NCI-H524 treated with DMSO at 0.1 percent for 48 hours (cell line): ENCODE measurements around the gene ZMAT5.

Experiments used
- DNase-seq: peaks from one replicate; lab custom pipeline; 2025; lab: John Stamatoyannopoulos, UW

ZMAT5 gene

DNA sequence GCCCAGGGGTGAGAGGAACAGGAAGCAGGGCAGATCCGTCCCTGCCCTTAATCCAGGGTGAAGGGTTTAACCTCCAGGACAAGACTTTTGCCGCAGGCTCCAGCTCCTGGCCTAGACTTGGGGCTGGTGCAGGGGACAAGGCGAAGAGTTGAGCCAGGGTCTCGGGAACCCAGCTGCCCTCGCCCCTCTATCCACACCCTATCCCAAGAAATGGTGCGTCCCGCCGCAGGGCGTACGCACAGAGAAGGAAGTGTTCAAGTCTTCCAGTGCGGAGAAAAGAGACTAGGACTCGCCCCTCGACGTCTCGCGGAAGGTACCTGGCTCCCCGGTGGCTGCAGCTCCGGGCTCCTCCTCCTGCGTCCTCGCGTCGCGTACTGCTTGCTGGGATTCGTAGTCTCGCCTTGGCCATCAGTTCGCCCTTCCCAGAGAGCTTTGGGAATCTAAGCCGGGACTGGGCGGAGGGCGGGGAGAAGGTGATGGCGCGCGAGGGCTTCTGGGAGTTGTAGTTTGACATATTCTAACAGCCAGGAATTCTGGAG, at the start of gene ZMAT5:
ZMAT5 (minus strand) TSS at position 376 of the 539 bp plus-strand sequence. CDS start 18,463 bp downstream, outside the sequence.
- DNase-seq, result peak; percentile 82

DNA sequence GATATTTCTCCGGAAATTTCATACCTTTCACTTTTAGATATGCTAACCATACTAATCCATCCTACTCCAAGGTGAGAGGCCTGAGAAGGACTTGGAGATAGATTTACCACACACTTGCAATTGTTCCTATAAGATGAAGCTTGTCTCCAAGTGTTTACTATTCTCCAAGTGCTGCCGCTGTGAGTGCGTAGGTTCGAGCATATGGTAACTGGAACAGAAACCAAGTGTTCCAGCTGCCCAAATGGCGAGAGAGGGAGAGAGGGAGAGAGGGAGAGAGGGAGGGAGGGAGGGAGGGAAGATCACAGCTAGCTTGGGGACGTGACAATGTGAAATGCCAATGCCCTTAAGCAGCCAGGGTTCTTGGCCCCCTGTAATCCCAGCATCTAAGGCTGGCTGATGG, 49.7 kb upstream of the ZMAT5 start:
- DNase-seq, result peak; percentile 36

DNA sequence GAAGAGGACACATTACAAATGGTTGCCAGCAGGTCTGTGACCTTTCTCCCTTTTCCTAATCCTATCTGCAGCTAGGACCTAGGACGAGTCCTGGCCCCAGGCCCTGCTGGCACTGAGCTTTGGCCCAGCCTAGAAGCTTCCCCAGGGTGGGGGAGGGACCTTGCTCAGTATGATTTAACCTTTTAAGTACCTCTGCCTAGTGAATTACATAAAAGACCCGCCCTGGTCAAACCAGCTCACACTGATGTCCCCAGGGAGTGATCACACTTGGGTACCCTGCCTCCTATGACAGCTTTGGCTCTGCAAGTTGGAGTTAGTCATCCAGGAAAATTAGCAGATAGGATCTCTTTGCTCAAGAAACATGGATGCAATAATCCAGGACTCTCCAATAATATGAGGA, 49.3 kb upstream of the ZMAT5 start:
- DNase-seq, result no peak

- no peak for DNase-seq
Measured at GRCh38 chr22:29815580-29815979, 48.8 kb upstream of the ZMAT5 start.

- DNase-seq, result no peak
Measured at GRCh38 chr22:29814003-29814402, 47.2 kb upstream of the ZMAT5 start.

DNA sequence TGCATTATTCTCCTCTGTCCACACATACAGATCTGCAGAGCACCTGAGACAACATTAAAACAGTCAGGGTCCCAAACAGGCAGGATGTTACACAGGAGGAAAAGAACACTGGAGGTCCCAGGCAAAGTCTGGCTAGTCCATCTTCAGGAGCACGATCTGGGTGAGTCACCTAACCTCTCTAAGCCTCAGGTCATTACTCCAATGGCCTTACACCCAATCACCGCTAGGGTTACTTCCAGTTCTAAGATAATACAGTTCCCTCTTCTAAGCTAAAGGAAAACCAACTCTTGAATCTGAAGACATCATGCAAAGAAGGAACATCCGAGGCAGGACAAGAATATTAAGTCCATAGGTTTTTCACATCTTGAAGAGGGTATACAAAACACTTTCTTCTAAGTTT, 46.8 kb upstream of the ZMAT5 start:
- no peak for DNase-seq

DNA sequence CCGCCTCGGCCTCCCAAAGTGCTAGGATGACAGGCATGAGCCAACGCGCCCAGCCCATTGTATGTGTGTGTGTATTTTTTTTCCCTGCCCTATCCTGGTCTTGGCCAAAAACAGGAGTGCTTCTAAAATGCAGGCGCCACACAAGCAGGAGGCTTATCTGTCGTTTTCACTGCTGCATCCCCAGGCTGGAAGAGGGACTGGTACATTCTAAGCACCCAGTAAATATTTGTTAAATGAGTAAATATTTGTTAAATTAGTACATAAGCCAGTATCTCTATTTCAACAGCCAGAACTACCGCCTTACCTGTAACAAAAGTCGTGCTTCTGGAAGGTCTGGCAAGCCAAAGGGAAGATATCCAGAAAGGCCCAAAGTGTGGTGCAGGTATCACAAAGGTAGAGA, 46.3 kb upstream of the ZMAT5 start:
- no peak for DNase-seq

DNA sequence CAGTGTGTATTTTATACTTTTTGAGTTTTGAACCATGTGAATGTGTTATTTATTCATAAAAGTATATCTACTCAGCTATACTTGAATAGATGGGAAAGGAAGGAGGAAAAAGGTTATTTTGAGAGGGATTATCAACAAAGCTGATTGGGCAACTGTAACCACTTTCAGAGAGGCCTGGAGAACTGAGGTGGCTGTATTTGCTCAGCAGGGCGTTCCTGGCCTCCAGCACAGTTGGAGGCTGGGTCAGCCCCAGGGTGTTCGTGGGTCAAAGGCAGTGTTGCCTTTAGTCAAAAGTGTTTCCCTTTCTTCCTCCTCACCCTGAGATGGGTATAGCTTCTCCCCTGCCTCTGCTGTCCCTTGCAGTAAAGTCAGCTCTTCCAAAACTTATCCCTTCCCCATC, 44.6 kb upstream of the ZMAT5 start:
- DNase-seq, result no peak

GRCh38 chr22:29810216-29810615, 43.4 kb upstream of the ZMAT5 start:
- no peak for DNase-seq

GRCh38 chr22:29806196-29806595, 39.4 kb upstream of the ZMAT5 start:
- no peak for DNase-seq

- DNase-seq, result no peak
Measured at GRCh38 chr22:29804985-29805384, 38.2 kb upstream of the ZMAT5 start.

DNA sequence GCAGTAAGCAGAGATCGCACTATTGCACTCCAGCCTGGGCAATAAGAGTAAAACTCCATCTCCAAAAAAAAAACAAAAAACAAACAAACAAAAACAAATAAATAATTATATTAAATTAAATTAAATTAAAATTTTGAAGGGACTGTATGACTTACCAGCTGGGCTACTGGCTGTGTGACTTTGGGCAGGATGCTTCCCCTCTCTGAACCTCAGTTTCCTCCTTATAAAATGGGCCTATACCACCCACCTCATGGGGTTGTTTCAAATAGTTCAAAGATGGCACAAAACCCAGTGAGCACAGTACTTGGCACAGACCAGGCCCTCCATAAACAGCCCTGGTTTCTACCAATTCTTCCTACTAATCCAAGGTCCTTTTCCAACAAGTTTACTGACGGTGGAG, 36.4 kb upstream of the ZMAT5 start:
- no peak for DNase-seq

DNA sequence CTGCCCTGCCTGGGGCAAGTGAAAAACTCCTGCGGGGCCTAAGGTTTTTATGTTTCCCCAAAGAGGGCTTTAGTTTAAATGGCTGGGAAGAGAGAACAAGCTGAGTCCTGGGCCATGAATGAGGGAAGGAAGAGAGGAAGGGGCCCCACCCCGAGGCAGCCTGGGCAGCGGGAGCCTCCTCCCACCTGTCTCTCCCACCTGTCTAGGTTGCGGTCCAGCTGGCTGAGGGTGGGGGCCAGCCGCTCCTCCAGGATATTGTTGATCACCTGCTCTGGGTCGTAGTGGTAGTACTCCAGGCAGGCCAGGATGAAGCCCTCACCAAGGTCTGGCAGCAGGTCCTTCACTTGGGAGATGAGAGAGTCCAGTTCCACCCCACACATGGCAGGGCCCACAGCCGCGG, 35.0 kb upstream of the ZMAT5 start:
- no peak for DNase-seq

- no peak for DNase-seq
Measured at GRCh38 chr22:29801153-29801552, 34.3 kb upstream of the ZMAT5 start.

DNA sequence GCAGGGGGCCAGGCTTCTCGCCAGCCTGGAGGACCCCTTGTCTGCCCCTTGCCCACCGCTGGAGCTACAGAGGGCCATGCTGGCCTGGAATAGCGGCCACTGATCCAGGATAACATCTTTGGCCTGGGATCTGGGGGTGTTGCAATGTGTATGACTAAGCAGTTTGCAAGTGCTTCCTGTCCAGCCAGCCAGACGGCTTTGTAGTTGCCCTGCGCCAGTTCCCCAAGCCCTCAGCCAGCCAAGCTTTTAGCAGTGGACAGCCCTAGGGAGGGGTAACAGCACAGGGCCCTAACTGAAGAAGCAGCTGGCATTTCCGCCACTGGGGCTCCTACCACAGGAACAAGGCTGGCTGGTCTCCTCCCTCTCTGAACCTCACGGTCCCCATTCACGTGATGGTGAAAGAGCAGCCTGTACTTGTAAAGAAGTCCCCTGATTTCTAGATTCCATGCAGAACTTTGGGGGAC, 32.4 kb upstream of the ZMAT5 start:
- no peak for DNase-seq

DNA sequence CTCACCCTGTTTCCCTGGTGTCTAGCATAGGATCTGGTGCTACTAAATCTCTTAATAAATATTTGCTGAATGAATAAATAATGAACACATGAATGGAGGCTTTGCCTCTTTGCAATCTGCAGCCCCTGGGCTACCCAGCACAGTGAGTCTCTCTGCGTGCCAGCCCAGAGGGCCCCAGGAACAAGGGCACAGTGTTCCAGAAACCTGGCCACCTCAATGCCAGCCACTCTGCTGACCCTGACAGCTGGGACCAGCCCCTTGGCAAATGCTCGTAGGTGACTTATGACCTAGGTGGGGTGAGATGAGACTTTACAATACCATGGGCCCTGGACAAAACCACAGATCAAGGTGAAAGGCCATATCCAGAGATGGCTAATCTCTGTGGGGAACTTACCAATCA, 32.0 kb upstream of the ZMAT5 start:
- DNase-seq, result no peak

GRCh38 chr22:29798318-29798717, 31.5 kb upstream of the ZMAT5 start:
- DNase-seq, result no peak

GRCh38 chr22:29797351-29797750, 30.5 kb upstream of the ZMAT5 start:
- no peak for DNase-seq

GRCh38 chr22:29795663-29796062, 28.9 kb upstream of the ZMAT5 start:
- no peak for DNase-seq

DNA sequence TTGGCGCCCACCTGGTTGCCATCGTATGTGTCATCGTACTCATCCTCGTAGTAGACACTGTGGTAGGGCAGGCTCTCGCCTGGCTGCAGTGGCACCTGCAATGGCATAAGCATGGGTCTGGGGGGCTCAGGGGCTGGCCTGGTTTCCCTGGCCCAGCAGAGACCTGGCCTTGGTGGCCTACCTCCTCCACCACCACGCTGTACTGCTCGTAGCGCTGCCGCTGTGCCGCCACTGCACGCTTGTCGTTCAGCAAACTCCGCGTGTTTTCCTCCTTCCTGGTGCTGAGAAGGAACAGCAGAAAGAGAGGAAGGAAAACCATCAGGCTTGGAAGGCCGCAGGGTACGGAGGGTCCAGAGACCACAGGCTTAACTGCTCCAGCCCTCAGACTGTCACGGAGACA, 26.6 kb upstream of the ZMAT5 start:
- DNase-seq, result no peak

GRCh38 chr22:29790061-29790460, 23.3 kb upstream of the ZMAT5 start:
- no peak for DNase-seq

GRCh38 chr22:29788339-29789279, 21.8 kb upstream of the ZMAT5 start:
- DNase-seq, result no peak

- DNase-seq, result no peak
Measured at GRCh38 chr22:29787371-29787980, 20.7 kb upstream of the ZMAT5 start.
